DMS53 treated with DMSO at 0.1 percent for 48 hours (cell line): ENCODE results near the gene NFIX.

Source experiments
- DNase-seq: peaks from one replicate; lab custom pipeline; 2025; ENCODE audit not compliant: unreplicated experiment; lab: John Stamatoyannopoulos, UW

Gene NFIX

DNA sequence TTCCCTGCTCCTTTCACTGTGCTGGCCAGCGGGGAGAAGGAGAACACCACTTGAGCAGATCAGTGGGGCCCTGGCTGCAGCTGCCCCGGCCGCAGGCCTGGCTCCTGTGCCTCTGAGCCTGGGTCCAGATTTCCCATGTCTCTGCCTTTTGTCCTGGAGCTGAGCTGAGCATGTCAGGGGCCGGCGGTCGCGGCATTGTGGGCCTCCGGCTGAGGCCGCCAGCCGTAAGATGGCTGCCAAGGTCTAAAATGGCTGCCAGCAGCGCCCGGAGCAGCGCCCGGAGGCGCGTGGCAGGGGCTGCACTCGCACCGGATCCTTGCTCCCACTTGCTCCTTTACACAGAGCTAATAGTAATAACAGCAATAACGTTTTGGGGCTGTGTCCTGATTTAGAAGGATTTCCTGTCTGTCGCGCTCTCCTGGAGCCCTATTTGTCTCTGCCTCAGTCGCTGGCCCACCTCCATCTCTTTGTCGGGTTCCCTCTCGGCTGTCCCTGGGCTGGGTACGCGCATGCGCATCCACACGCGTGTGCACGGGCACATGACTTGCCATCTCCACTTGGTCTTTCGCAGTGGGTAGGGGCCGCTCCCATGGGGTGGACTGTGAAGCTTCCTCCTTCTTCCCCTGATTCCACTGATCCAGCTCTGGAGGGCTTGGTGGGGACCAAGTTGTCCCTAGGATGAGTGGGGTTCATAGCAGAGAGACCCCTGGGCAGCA lies 75.3 kb downstream of the NFIX start:
- no peak for DNase-seq

DNA sequence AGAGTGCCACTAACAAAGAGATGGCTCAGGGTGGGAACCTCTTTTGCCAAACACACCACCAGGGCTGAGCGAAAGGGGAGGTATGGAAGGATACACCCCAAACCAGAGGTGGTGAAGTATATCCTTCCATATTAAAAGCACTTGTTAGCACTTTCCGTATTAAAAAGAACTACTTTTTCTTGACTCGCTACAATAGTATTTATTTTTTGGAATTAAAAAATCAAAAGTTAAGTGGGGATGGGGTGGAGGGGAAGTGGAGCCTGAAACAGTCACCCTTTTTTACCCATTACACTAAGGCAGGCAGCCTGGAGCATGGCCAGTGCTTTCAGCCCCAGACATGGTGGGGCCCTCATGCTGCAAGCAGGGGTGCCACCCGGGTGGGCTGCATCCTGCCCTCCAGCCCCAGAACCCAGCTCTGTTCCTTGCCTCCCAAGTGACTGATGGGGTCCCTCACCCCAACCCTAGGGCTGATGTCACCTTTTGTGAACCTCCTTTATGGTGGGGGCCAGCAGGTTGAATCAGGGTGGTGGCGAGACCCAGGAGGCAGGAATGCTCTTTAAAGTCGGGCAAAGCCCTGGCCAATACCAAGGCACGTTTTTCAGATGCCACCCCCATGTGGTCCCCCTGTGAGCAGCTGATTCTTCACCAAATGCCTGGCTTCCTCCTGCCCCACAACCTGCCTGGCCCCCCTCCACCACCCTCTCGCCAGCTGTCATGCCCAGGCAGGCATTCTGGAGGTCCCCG lies 76.3 kb downstream of the NFIX start:
- no peak for DNase-seq

GRCh38 chr19:13072188-13072908 lies 77.1 kb downstream of the NFIX start:
- DNase-seq: no peak

GRCh38 chr19:13073263-13073662 lies 78.0 kb downstream of the NFIX start:
- DNase-seq: no peak

DNA sequence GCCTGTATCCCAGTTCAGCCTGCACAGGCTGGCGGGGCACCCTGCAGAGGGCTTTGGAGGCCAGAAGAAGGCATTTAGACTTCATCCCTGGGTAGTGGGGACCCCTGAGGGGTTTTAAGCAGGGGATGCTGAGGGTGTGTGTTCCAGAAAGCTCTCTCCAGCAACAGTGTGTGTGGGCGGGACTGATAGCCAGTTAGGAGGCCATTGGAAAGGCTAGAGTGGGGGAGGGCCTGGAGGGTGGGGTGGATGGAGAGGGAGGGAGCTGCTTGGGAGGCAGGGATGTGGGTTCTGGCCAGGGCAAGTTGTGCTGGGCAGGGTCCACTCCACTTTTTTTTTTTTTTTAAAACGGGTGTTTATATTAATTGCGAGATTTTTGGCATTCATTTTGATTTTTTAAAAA lies 79.1 kb downstream of the NFIX start:
- DNase-seq: no peak

- DNase-seq: no peak
Observed at GRCh38 chr19:13076320-13076719, 81.0 kb downstream of the NFIX start.

DNA sequence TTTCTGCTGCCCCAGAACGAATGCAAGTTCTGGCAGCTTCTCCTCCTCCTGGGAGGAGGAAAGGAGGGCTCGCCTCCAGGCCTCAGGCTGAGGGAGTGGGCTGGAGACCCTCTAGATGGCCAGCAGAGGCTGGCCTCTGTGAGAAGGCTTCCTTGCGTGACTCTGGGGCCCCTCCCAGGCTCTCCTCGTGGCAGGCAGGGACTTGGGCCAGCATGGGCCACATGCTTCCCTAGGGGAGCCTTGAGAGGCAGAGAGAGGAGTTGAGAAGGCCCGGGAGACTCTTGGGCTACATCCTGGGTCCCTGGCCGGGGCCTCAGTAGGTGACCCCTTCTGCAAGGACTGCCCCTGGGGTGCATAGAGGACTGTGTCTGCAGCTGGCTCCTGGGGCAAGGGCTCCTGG lies 81.5 kb downstream of the NFIX start:
- DNase-seq: no peak

DNA sequence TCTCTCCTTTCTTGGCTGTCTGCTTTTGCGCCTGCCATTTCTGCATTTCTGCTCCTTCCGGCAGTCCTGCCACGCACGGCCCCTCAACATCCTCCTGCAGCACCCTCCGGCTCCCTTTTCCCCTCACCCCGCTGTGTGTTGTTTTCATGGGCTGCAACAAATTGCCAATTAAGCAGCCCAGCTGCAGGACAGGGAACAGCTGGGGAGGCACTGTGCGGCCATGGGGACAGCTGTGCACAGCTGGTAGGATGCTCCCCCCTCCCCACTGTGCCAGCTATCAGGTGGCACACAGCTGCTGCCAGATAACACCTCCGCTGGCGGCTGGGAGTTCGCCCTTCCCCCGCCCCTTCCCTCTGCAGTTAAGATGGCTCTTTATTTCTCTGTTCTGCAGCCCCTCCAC lies 82.0 kb downstream of the NFIX start:
- no peak for DNase-seq

DNA sequence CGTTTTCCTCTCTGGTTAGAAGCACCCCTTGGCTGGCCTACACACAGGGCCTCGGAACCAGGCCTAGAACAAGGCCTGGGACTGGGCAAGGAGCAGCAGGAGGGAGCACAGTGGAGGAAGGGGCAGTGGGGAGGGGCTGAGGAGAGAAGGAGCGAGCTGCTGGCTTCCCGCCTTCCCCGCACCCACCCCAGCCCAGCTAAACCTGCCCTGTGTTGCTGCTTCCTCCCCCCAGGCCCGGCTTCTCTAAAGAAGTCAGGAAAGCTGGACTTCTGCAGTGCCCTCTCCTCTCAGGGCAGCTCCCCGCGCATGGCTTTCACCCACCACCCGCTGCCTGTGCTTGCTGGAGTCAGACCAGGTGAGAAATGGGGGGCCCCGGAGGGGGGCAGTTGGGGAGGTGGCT lies 83.1 kb downstream of the NFIX start:
- no peak for DNase-seq

GRCh38 chr19:13078897-13079541 lies 83.7 kb downstream of the NFIX start:
- no peak for DNase-seq

GRCh38 chr19:13079542-13079986 lies 84.3 kb downstream of the NFIX start:
- no peak for DNase-seq

DNA sequence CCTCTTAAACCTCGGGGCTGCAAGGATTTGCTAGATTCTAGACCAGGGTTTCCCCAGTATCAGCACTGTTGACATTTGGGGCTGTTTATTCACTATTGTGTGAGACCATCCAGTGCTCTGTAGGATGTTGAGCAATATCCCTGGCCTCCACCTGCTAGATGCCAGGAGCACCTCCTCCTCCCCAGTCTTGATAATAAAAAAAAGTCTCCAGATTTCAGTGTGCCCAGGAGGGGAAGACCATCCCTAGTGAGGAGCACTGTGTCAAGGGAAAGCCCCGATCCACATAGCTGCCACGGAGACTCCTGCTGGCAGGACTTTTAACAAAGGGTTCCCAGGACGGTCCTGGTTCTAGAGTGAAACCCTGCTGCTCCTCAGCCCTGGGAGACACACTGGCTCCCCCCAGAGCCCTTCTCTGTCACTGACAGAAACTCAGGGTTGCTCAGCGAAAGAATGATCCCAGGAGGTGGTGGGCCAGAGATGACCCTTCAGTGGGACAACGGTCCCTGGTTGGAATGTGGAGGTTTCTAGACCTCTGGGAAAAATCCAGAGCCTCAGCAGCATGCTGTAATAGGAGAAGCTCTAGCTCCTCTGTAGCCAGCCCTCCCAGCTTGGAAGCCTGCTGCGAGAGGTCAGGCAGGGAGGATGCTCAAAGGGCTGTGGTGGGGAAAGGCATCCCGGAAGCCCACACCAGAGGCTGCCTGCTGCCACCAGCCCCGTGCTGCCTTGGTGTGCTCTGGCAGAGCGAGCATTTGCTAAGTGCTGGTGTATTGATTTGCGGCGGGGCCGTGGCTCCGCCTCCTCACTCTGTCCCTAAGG lies 87.1 kb downstream of the NFIX start:
- DNase-seq: no peak

GRCh38 chr19:13083008-13083404 lies 87.7 kb downstream of the NFIX start:
- DNase-seq: no peak

DNA sequence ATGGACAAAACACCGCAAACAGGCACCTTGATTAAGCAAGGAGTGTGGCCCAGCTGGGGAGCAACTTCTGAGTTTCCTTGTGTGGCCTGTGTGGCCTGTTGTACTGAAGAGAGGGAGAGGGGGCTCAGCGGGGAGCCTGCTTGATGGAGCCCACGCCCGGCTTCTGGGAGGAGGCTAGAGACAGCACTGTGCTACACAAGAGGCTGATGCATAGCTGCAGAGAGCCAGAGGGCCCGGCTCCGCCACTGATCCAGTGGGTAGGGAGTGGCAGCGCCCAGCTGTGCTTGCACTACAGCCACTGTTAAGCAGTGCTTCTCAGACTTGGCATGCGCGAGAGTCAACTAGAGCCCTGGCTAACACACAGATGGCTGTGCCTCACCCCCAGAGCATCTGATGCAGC lies 88.4 kb downstream of the NFIX start:
- DNase-seq: no peak

DNA sequence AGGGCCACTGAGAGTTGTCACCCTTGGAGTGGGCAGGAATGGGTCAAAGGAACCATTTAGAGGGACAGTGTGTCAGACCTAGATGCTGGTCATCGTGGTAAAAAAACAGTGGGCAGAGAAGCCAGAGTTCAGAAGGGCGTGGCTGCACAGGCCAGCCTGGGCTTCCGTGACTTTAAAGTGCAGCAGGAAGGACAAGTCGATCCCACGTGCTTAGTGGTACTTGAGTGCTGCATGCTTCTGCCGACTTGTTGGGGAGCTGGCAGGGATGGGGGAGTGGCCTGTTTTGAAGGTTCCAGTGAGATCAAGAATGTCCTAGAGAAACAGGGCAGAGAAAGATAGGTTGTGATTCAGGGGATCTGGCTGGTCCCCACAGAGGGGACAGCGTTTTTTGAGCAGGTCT lies 90.4 kb downstream of the NFIX start:
- DNase-seq: no peak

DNA sequence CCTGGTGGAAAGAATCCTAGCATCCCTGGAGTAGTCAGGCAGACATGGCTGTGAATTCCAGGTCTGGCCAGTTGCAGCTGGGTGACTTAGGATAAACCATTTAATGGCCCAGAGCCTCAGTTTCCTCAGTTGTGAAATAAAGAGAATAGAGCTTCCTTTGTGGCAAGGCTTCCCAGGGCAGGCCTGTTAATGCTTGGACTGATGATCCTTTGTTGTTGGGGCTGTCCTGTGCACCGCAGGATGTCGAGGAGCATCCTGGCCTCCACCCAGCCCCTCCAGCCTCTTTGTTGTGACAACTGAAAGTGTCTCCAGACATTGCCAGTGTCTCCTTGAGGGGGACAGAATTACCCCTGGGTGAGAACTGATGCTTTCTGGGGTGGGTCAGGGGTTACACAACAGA lies 91.1 kb downstream of the NFIX start:
- no peak for DNase-seq

- DNase-seq: no peak
Observed at GRCh38 chr19:13087295-13087694, 92.0 kb downstream of the NFIX start.

DNA sequence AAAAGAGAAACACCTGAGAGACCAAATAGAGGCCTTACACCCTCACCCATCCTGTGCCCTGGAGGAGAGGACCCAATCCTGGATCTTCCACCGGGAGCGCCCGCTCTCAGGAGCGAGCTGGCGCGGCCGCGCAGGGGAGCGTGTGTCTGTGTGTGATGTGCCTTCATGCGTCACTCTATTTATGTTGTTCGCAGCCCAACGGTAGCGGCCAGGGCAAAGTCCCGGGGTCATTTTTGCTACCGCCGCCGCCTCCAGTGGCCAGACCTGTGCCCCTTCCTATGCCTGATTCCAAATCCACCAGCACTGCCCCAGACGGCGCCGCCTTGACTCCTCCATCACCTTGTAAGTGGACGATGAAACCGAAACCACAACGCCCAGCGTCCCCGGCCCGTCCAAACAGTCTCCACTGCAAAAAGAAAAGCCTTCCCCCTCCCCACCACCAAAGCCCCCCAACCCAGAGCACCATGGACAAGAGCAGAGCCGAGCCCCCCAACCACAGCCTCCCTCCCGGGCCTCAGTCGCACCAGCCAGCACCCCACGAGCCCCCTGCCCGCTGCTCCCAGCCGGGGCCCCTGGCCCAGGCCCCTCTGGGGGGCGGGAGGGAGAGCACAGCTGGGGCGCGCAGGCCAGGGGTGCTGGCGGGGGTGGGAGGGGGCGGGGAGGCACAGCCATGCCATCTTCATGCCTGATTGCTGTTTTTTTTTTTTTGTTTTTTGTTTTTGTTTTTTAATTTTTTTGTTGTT lies 92.7 kb downstream of the NFIX start:
- no peak for DNase-seq

GRCh38 chr19:13089139-13089856 lies 94.0 kb downstream of the NFIX start:
- no peak for DNase-seq
